Measurements from ENCODE around the gene KIF16B.

KIF16B gene

DNA sequence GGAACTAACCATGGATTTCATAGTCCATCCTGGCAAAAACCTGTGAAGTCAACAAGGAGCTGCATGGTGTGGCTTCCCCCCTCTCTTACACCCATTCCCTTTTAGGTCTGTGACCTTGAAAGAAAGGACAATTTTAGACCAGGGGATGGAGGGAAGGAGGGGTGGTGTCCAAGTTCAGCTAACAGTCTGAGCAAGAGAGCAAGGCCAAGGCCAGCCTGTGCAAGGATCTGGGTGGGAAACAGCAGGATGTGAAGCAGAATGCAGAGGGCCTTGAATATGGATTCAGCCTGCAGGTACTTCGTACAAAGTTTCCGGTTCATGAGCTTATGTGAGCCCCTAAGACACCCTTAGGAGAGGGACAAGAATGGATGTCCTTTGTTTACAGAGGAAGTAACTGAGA, 293.0 kb downstream of the KIF16B start:
- FAIRE-seq = no peak
- no peak for TF ChIP-seq CTCF (IDR thresholded peaks at IDR 0.05; ENCODE audit: insufficient read depth, missing control alignments)

DNA sequence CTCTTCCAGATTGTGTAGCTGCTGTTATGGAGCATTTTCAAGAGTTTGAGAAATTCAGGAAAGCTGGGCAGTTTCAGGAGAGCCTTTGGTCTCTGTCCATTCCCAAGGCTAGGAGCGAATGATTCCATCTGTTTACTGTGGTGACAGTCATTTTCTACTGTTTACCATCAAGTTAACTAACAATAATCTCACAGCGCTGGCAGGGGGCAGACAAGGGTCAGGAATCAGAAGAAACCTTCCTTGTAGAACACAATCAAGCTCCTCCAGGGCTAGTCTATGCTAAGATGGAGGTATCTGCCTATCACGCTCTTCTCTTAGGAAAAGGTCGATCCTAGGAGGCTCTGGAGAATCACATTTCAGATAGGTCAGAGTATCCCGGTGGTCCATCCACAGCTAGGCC, 293.9 kb downstream of the KIF16B start:
- no peak for TF ChIP-seq CTCF (IDR thresholded peaks at IDR 0.05; ENCODE audit: insufficient read depth, missing control alignments)
- DNase-seq (ENCODE audit: insufficient read length, low spot score) (no peak), FAIRE-seq (no peak)

More for the DNA sequence above, 293.0 kb downstream of the KIF16B start:
- DNase-seq (ENCODE audit: insufficient read length, low spot score) = no peak

DNA sequence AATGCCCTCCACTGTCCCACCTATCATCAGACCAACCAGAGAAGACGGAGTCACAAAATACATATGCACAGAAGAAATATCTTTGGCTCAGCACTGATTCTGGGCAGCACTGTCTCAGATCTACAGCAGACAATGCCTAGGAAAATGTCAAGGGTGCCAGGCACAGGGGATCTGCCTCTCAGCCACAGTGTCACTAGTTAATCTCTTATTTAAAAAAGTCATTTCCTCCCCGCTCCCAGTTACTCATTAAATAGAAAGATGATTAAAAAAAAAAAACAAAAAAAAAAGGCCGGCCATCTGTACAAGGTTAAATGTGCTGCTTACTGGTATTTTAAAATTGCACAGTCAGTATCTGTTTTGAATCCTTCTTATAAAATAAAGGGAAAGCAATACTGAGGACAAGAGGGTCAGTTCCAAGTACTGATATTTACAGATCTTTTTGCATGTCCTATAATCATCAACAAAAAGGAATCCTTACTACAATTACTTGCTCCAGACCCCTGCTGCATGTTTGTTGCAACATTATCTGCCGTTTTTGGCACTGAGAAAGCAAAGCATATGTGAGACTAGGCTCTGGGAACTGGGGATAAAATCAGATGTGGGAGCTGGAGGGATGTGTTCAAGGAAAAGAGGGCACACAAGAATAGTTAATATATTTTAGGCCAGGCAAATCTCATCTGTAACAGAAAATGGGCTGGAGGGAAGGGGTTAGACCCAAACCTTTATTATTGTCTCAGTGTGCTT, 299.3 kb downstream of the KIF16B start:
- FAIRE-seq (no peak), DNase-seq (ENCODE audit: insufficient read length, low spot score) (no peak)
- no peak for TF ChIP-seq CTCF (IDR thresholded peaks at IDR 0.05; ENCODE audit: insufficient read depth, missing control alignments)

DNA sequence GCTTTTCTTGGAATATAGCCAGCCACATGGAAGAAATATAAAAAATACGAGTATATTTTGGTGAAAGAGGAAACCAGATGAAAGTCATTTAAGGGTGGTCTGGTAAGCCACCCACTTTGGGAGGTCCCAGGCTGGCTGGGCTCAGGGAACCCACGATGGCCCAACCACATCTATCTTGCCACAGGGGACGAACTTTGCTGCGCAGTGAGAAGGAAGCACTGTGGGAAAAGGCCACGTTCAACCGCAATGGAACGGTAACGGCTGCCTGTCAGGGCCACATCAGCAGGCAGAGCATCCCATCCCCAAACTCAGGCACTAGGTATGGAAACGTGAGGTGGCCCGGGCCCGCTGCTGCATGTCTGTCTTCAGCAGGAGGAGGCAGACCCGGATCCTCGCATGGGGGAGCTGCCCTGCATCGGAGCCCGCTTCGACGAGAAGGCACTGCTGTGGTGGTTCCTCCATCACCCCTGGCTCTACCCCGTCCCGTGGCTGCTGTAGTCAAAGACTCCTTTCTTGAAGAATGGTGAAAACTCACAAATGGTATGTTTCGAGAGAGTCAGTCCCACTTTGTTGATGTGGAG, 300.4 kb downstream of the KIF16B start:
- FAIRE-seq (no peak), DNase-seq (ENCODE audit: insufficient read length, low spot score) (no peak)
- TF ChIP-seq CTCF (IDR thresholded peaks at IDR 0.05; ENCODE audit: insufficient read depth, missing control alignments) = no peak

- FAIRE-seq (no peak), DNase-seq (ENCODE audit: insufficient read length, low spot score) (peak; percentile 56)
- TF ChIP-seq CTCF (IDR thresholded peaks at IDR 0.05; ENCODE audit: insufficient read depth, missing control alignments) = no peak
These were observed 301.8 kb downstream of the KIF16B start for GRCh38 chr20:16271450-16271849.

GRCh38 chr20:16270989-16271388, 302.3 kb downstream of the KIF16B start:
- FAIRE-seq (no peak), DNase-seq (ENCODE audit: insufficient read length, low spot score) (no peak)
- no peak for TF ChIP-seq CTCF (IDR thresholded peaks at IDR 0.05; ENCODE audit: insufficient read depth, missing control alignments)

DNA sequence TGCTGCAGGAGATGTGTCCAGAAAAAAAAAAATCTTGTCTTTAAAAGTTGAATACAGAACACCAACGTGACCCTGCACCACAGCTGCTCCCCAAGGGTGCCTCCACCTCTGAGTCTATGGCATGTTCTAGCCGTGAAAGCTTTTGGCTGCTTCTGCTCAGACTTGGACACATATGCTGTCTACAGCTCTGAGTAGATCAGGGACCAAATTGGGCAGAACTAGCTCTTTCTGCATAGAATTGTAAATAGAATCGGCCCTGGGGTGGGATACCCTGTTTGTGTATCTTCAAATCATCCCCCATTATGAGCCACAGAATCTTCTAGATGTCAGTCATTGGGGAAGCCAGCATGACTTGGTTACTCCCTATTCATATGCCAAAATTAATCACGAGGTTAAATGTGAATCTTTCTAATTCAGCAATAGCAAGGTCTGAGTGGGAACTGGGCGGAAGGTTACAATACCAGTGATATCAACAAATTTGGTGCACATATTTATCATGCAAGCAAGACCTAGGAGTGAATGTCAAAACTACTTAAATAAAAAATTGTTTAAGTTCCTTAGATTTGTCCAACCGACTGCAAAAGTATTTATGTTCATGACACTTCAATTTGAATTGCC, 302.8 kb downstream of the KIF16B start:
- TF ChIP-seq CTCF (IDR thresholded peaks at IDR 0.05; ENCODE audit: insufficient read depth, missing control alignments) = no peak
- FAIRE-seq = no peak
- no peak for DNase-seq (ENCODE audit: insufficient read length, low spot score)
